Head of caudate nucleus (tissue), 42 donors: Measurements from ENCODE around the gene NOS1AP.

Experiments used
- DNase-seq, 42 donors: peaks; one replicate each; pipeline versions ENCODE4 v3.0.0 to v3.0.0-alpha.2; 2020 to 2021; ENCODE audit warnings: mixed read lengths in 7 of 42
- intact Hi-C: fragments of 100-400 bp; cut with DNase I; formaldehyde crosslinking; loops from one replicate; pipeline ENCODE4 v1.15.0; 2022

NOS1AP gene

DNA sequence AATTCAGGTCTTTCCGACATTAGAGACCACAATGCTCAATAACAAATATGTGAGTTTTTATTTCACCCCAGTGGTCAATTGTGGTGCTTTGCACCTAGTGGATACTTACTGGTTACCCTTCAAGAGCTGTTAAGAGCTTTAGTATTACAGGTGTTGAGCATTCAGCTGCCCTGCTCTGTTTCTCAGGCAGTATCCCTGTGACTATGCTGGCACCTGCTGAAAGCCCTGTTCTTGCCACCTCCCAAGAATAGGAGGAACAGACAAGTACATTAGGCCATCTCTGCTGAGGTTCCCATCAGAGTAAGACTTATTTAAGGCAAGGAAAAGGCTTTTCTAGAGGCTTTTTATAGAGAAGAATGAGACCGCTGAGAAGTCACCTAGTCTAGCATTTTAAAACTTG, 60.8 kb downstream of the NOS1AP start:
- intact Hi-C loops, result no loop called here
- DNase-seq, result no peak

DNA sequence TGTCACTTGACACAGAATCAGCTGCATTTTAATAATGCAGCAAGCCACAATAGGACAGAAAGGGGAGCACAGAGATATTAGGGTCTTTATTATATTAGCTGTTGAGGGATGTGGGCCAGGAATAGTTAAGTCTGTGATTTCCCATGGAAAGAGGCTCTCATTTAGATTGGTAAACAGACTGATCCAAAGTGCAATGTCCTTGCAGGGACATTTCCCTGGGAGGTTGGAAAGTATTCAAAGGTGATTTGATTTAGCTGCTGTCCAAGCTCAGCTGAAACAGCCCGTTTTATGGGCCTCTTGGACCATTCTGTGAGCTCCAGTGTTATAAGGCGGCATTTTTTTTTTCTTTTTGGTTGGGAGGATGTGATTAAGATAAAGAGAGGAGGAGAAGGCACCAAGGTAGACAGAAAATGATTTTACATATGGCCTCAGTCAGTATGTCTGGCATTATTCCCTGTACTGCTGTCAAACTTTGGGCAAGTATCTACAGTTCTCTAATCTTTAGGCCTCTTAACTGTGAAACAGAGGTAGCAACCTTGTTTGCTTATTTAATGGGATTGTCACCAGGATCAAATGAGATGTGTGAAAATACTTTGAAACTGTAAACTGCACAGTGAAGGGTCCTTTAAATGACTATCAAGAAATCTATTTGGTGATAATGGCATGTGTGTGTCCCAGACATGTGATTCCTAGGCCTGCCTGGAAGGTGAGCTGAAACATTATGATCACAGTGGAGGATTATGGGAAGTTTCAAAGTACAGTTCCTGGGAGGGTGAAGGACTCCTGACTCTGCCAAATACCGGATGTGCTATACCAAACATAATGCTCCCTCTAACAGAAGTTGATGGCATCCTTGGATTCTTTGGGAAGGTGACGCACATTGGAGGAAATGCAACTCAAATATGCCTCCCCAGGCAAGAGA, 62.2 kb downstream of the NOS1AP start:
- intact Hi-C loops, result no loop called here
- DNase-seq, result no peak

DNA sequence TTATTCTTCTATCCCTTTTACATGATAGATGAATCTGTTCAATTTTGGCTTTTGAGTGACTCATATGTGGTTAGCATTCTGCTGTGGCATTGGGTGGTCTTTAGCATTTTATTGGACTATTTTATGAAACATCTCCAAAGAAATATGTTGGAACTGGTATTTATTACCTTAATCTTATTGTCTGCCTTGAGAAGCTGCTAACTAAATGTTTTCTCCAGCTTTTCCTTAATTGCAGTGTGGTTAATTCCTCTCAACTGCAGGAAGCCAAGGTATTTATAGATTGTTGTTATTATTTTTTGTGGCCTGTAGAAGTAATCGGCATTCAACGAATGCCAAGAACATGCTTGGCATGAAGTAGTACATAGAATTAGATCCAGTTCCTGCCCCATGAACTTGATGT, 64.1 kb downstream of the NOS1AP start:
- DNase-seq, result no peak
- intact Hi-C loops, result no loop called here

DNA sequence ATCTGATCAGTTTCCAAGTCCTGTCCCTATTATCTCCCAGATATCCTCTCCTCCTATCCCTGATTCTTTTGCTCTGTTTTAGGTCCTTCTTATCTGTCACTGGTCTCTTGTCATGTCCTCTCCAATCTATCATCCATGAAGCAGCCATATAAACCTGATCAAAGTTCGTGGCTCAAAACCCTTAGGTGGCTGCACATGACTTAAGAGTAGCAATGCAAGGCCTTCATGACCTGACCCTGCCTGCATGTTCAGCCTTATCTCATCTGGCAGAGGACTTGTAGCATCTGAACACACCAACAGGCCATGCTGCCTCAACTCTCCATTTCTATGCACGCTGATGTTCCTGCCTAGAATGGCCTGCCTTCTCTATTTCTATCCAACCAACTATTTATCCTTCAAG, 65.2 kb downstream of the NOS1AP start:
- no peak for DNase-seq
- intact Hi-C loops, result no loop called here

DNA sequence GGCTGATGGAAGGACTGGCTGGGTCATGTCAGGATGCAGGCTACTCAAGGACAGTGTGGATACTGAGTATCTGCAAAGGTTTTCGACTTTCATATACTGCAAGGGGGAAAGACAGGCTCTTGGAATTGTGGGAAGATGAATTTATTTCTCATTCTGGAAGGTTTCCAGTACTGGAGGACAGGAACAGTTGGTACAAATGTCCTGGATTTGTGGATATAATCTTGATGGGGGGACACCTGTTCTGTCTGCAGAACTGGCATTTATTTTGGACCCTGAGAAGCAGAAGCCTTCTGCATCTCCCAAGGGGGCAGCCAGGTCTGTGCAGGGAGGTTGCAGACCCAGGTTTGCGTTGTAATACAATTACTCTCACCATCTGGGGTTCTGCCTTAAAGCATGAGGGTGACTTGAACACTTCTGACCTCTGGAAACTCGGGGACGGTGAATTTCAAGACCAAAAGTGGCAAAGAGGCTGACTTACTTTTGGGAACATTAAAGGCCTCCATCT, 65.8 kb downstream of the NOS1AP start:
- no peak for DNase-seq
- intact Hi-C loops, result no loop called here

DNA sequence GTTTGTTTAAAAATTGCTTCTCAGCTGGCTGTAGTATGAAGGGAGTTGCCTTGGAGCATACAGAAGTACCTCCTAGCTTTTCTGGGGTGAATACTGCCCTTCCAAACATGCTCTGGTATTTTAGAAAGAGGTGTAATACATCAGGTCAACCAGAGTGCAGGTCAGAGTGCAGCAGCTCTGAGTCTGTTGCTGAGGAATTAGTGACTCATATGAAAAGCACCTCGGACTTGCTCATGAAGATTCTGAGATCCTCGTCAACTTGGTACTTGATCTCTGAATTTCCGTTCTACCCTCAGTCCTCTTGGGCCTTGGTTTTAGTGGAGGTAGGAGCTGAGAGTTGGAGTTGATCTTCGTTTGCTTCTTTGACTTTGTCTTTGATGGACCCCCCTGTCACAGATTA, 67.3 kb downstream of the NOS1AP start:
- DNase-seq, result no peak
- intact Hi-C loops, result no loop called here

DNA sequence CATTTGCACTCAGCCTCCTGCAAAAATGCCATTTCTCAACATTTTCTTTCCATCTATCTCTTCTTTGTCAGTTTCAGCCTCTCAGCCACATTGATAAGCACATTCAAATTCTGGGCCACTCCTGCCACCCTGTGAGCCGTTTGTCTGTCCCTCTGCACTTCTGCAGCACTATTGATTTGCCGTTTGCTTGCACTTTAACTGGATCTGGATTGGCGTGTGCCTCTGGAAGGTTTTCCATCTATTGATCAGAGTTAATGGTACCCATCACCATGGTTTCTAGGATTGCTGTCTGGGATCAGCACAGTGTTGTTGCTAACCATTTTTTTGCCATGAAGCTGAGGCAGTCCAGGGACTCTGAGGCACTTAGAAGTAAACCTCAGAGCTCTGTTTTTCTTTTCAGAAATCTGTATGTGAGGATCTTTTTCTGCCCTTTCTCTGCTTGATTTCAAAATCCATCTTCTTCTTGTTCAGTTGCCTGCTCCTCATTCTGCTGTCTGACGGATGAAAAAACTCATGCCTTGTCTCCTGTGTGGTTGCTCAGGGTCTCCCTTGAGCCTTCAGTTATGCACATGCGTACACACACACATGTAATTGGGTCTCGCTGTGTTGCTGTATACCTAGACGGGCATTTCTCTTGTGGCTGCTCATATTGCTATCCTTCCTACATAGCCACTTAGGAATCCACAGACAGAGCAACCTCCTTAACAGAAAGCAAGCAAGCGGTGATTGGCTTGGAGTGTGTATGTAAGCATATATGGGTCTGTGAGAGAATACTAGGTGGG, 67.9 kb downstream of the NOS1AP start:
- no peak for DNase-seq
- intact Hi-C loops, result no loop called here

DNA sequence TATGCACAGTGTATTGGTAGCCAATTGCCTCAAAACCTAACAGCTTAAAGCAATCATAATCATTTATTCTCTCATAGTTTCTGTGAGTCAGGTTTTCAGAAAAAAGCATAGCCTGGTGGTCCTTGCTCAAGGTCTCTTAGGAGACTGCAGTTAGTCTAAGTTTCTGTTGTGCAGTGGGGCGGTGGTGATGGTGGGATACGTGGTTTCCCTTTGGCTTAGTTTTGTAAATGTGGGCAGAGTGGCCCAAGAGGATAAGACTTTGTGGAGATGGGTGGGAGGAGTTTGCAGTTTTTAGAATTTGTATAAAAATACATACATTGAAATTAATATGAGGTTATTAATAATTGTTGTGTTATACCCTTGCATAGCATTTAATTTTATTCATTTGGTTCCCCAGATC, 68.6 kb downstream of the NOS1AP start:
- DNase-seq, result no peak
- intact Hi-C loops, result no loop called here

DNA sequence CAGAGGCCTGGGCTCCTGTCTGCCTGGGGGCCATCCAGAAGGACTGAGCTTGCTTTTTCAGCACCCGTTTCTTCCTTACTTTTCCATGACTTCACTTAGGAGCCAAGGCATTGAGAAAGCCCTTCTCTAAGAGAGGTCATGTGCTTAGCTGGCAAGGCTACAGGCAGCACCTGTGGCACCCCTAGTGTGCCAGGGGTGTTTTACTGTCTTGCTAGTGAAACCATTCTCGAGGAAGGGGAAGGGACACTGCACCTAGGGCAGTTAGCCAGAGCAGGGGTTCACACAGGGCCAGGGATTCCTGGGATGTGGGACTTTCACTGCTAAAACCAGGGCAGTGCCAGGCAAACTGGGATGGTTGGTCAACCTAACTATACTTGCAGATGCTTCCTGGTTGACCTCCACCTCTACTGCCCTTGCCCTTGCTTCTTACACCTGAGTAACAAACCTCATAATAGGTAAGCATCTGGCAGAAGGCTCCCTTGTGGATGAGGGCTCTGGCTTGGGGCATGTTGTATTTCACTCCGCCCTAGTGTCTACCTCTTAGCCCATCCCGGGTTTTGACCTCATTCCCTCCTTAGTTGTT, 69.2 kb downstream of the NOS1AP start:
- intact Hi-C loops, result no loop called here
- no peak for DNase-seq

DNA sequence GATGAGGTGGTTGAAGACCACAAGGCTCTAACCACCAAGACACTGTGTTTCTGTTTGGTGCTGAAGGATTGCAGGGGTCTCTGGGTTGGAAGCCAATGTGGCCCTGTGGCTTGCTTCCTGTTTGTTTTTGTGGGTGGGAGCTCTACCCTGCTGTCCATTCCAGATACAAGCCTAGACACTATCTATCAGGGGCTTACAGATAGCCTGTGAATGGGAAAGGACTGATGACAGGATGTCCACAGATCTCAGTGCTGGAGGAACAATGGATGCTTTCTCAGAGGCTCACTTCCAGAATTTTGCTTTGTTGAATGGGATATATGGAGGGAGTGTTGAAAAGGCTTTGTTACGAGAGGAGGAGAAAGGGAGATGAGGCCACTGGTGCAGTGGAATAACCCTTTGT, 69.7 kb downstream of the NOS1AP start:
- peak in 3 of 42 donors; percentile 27 to 64 (median 51) for DNase-seq
- intact Hi-C loops, result no loop called here

DNA sequence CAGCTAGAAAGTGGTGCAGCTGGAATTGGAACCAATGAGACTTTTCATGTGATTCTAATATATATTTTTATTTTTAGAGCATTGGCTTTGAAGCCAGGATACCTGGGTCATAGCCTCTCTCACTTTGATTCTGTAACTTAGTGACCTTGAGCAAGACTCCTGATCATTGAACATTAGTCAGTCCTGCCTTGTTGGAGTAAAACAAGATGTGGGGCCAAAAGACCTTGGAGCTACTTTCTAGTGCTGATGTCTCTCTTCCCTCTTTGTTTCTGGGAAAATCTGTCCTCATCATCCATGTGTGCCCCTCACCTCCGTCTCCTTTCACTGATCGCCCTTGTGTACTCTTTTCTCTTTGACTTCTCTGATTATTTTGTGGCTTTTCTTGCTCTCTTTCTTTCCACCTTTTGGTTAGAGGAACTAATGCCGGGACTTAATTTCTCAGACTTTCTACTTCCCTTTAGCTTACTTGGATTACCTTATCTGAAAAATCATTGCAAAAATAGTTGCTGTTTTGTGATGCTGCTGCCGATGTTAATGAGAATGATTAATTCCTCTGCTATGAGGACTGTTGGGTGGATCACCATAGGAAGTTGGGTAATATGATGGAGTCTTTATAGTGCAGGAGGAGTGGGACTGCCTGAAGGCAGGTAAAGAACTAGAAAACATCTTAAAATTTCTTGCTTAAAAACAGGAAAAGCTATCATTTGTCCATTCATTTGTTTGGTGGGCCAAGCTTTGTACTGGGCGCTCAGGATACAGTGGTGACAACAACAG, 72.0 kb downstream of the NOS1AP start:
- DNase-seq, result no peak
- intact Hi-C loops, result no loop called here

DNA sequence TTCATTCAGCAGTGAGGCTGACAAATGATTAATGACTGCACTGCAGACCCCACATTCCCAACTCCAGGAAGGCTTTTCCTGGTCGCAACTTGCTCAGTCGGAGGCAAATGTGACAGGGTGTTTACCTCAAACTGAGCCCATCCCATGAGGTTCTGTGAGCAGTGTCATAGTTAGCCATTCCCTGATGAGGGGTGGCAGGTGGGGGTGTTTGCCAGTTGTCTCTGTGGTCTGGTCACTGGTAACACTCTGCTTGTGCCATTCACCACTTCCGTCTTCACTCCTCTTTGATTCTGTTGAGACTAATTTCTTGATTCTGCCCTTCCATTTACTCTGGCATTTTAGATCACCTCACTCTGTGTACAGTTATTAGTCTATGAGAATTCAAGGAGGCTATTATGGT, 73.5 kb downstream of the NOS1AP start:
- intact Hi-C loops, result no loop called here
- DNase-seq, result no peak

DNA sequence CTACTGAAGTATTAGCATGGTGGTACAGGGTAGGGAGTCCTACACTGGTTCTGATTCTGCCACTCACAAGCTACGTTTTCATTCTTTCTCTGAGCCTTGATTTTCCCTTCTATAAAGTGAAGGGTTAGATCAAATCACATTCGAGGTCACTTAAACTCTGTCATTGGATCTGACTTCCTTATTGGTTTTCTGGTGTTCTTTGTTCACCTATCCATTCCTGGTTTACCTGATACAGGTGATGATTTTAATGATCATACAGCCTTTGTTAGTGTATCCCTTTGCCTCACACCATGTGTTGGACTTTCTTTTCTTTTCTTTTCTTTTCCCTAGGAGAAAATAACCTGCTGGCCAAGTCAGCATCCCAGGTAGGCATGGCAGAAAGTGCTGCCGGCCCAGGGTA, 74.8 kb downstream of the NOS1AP start:
- DNase-seq, result no peak
- intact Hi-C loops, result no loop called here

DNA sequence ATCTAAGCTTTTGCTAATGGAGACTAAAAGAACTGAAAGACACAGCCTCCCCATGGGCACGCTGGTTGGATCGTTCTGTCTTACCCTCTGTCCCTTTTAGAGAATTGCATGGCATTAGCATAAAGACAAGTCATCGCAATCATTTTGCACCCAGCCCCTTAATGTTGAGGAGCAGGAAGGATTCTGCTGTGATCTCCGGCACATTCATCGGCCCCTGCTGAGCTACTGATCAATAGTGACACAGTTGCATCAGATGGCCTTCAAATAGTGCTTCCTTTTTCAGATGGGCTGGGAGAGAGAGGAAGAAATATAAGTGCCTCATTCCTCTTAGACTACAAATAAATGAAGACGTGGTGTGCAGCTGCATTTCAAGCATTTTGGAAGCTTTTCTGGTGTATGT, 75.4 kb downstream of the NOS1AP start:
- intact Hi-C loops, result no loop called here
- peak in 1 of 42 donors; percentile 10 for DNase-seq

DNA sequence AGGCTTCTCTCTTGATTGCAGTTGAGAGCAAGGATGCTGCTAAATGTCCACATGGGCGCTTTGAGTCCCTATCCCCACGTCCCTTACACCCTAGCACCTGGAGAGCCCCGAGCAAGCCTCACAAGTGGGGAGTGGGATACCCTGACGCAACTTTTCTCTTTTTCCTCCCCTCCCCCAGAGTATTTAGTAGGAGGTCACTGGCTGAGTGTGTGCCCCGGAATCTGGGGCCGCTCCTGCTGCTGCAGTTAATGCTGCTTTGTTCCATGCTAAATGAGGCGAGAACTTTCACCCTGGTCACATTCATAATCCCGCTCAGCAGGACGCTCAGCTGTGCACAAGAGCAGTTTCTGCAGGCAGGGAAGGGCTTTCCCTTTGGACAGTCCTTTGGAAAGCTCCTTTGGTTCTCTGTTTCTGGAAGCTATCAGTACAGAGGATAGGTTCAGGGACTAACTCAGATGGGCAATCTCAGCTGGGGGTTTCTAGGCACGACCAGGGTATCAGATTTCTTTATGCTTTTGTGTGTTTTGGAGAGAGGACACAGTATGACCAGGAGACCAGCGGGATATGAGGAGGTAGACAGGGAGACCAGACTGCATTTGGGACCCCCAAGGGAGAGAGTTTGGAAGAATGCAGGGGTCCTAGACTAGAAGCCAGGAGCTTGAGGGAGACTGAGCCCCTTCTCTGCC, 75.9 kb downstream of the NOS1AP start:
- intact Hi-C loops, result no loop called here
- peak in 16 of 42 donors; percentile 16 to 64 (median 32) for DNase-seq

DNA sequence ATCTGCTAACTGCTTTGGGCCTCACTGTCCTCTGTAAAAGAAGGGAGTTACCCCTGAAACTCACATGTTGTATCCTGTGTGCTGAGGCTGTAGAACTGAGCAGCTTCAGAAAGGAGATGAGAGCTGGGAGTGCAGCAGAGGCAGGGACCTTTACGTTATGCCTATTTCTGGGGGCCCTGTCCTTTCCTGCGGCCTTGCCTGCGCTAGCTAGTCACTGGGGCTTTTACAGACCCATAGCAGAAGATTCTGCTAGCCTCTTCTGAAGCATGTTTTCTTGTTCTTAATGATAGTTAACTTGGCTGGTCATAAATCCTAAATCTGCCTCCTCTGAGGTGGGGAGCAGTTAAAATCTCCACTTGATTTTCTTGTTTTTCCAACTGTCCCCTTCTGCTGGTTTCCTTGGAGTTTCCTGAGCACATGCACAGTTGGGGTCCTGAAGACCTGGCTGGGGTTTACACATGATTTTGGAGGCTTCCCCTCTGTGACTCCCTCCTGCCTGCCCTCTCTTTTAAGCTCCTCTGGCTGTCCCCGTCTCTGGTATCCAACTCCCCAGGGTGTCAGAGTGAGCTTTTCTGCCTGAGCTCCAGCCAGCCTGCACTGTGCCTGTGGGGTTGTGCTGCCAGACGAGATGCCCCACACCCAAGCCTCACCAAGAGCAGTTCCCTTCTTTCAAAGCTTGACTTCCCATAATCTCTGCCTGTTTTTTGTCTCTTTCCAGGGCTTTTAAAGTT, 76.6 kb downstream of the NOS1AP start:
- intact Hi-C loops, result no loop called here
- DNase-seq, result no peak

DNA sequence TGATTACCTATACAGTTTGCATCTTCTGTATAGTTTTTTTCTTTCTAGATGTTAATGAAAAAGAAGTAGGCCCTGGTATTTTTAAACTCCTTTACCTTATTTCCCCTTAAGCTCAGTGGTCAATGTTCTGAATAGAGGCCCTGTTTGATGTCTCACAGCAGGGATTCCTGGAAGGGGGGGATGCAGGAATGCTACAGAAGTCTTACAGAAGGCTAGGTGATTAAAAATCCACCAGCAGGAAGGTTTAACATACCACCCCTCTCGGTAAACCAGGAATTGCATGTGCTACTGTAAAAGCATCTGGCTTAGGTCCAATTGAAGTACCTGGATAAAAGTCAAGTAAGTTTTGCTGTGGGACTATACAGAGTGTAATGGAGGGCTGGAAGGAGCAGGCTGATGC, 78.3 kb downstream of the NOS1AP start:
- DNase-seq, result no peak
- intact Hi-C loops, result no loop called here

DNA sequence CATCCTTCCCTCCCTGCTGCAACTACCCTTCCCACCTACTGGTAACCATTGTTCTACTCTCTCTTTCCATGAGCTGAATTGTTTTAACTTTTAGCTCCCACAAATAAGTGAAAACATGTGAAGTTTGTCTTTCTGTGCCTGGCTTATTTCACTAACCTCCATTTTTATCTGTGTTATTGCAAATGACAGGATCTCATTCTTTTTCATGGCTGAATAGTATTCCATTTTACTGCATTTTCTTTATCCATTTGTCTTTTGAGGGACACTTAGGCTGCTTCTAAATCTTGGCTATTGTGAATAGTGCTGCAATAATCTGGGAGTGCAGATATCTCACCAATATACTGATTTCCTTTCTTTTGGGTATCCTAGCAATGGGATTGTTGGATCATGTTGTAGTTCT, 80.6 kb downstream of the NOS1AP start:
- DNase-seq, result no peak
- intact Hi-C loops, result no loop called here
